Breast epithelium (tissue), 4 donors: Measurements from ENCODE around the gene ART5. TPM values are rescaled to one million over a fixed set of nuclear protein-coding genes. Genes with fewer than 3 reads are reported as not detected.

Experiments
- DNase-seq, 2 donors: peaks; one replicate each; pipeline ENCODE4 v3.0.0-alpha.2; 2019; ENCODE audit warnings: low spot score in 2 of 2
- H3K27ac ChIP-seq, 2 donors: fragments of 200-600 bp; sonication (generic) in 1 of 2; one replicate each; pipeline ENCODE4 v1.5.1; 2016 to 2019; ENCODE audit warnings: mild to moderate bottlenecking in 1 of 2
- H3K27me3 ChIP-seq, 2 donors: fragments of 200-600 bp; sonication (generic) in 1 of 2; one replicate each; pipeline versions ENCODE4 v1.5.1 to v1.6.0; 2017 to 2019; ENCODE audit warnings: control low read depth in 1 of 2, mild to moderate bottlenecking in 1 of 2
- H3K36me3 ChIP-seq: fragments of 200-600 bp; one replicate; pipeline ENCODE4 v1.5.1; 2019
- H3K4me1 ChIP-seq, 2 donors: fragments of 200-600 bp; sonication (generic); one replicate each; pipeline ENCODE4 v1.5.1; 2016 to 2019; ENCODE audit warnings: control low read depth in 1 of 2
- H3K4me3 ChIP-seq, 3 donors: fragments of 200-600 bp; sonication (generic); 1 replicate in 2 of 3; 2 replicates in 1 of 3; pipeline ENCODE4 v1.5.1; 2016 to 2019; ENCODE audit warnings: mild to moderate bottlenecking in 3 of 3, moderate library complexity in 2 of 3
- H3K9me3 ChIP-seq, 2 donors: fragments of 200-600 bp; sonication (generic) in 1 of 2; one replicate each; pipeline ENCODE4 v1.5.1; 2016 to 2019; ENCODE audit warnings: control low read depth in 1 of 2
- POLR2A ChIP-seq: fragments of 450-650 bp; IDR thresholded peaks from one replicate; pipeline ENCODE4 v1.6.1; 2016; ENCODE audit warnings: antibody characterized with exemption, mild to moderate bottlenecking, moderate library complexity
- POLR2AphosphoS5 ChIP-seq, 3 donors: sonication (generic); formaldehyde crosslinking; IDR thresholded peaks; one replicate each; pipeline ENCODE4 v1.6.1; 2017; ENCODE audit warnings: antibody characterized with exemption in 3 of 3
- intact Hi-C: fragments of 100-400 bp; cut with DNase I; formaldehyde crosslinking; loops from one replicate; pipeline ENCODE4 v1.15.1; 2023; ENCODE audit warnings: low total_unique reads
- total RNA-seq, 3 donors: library from RNA; depleted of rRNA; stranded (reverse); fragments of >200 nt; gene quantifications; one replicate each; pipeline ENCODE4 v1.1.0, GENCODE V29; 2016
- TF ChIP-seq, protein P1 (sequence below), 3 donors: fragments of 450-650 bp; IDR thresholded peaks; one replicate each; pipeline ENCODE4 v1.5.1; 2016 to 2017; ENCODE audit warnings: antibody characterized with exemption in 3 of 3, mild to moderate bottlenecking in 3 of 3, moderate library complexity in 3 of 3

Gene ART5
- total RNA-seq, 3 donors from 2014 or later, result 1.3 to 3.3 TPM; not detected in 1

DNA sequence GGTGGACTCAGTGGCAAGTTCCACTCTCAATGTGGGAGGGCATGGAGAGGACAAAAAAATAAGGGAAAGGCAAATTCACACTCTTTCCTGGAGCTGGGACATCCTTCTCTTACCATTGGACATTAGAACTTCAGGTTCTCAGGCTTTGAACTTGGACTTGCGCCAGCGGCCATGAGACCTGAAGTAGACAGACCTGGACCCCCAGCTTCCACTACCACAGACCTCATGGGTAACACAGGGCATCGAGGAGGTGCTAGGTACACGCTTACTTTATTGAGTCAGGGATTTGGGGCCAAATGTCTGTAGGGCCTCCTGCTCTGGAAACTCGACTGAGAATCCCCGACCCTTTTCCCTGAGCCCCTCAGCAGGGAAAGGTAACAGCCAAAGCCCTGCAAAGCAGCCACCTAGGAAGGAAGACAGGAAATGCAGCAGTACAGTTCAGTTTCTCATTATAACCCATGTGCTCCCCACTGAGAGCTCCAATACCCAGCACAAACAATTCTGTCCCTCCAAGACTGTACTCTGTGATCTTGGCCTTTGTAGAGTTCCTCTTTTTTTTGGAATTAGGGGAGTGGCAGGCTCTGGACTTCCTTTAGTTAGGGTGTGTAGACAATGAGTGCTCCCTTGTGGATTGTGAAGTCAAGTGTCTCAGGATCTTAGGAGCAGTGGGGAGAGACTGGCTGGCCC lies 23.7 kb upstream of the ART5 start:
- intact Hi-C loops, result no loop called here
- Histone ChIP-seq H3K4me3 (no peak overlapping the region), H3K36me3 (peaks cover 6% of the 10 kb centered on the region), H3K27me3 (no peaks in the 10 kb centered on the region), H3K4me1 (no peaks in the 10 kb centered on the region), H3K27ac (no peak overlapping the region), H3K9me3 (no peaks in the 10 kb centered on the region)
- TF ChIP-seq, protein P1, sequence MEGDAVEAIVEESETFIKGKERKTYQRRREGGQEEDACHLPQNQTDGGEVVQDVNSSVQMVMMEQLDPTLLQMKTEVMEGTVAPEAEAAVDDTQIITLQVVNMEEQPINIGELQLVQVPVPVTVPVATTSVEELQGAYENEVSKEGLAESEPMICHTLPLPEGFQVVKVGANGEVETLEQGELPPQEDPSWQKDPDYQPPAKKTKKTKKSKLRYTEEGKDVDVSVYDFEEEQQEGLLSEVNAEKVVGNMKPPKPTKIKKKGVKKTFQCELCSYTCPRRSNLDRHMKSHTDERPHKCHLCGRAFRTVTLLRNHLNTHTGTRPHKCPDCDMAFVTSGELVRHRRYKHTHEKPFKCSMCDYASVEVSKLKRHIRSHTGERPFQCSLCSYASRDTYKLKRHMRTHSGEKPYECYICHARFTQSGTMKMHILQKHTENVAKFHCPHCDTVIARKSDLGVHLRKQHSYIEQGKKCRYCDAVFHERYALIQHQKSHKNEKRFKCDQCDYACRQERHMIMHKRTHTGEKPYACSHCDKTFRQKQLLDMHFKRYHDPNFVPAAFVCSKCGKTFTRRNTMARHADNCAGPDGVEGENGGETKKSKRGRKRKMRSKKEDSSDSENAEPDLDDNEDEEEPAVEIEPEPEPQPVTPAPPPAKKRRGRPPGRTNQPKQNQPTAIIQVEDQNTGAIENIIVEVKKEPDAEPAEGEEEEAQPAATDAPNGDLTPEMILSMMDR (IDR thresholded peaks at IDR 0.05), result no peak
- no peak for TF ChIP-seq POLR2AphosphoS5 (IDR thresholded peaks at IDR 0.05)
- no peak for TF ChIP-seq POLR2A
- DNase-seq, result no peak

DNA sequence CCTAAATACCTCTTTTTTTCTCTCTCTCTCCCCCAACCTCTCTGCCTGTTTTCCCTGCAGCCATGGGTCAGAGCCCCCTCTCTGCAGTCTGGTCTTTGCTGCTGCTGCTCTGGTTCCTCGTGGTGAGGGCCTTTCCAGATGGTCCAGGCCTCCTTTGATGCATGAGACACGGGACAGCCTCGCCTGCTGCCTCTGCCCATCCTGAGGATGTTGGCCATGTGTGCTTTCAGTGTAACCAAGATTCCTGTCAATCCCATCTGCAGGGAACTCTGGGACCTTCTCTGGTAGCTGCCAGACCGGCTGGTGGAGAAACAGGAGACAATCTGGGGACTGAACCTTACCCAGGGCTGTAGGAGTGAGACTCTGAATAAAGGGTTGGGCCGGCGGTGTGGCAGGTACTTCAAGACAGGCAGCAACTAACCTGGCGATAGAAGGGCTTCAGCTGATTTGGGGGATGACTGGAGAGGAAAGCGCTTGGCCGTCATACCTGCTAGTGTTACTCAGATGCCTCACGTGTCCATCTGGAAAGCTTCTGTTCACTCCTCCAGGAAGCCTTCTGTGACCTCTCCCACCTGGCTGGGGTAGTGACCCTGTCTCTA lies 22.3 kb upstream of the ART5 start:
- H3K36me3 ChIP-seq, result peaks cover 6% of the 10 kb centered on the region
- DNase-seq, result no peak
- H3K27ac ChIP-seq, result no peak overlapping the region
- H3K9me3 ChIP-seq, result no peaks in the 10 kb centered on the region
- H3K4me3 ChIP-seq, result no peak overlapping the region
- TF ChIP-seq POLR2AphosphoS5 (IDR thresholded peaks at IDR 0.05), result no peak
- TF ChIP-seq POLR2A, result no peak
- TF ChIP-seq, protein P1 (IDR thresholded peaks at IDR 0.05), result no peak
- no peaks in the 10 kb centered on the region for H3K4me1 ChIP-seq
- intact Hi-C loops, result no loop called here
- no peaks in the 10 kb centered on the region for H3K27me3 ChIP-seq

DNA sequence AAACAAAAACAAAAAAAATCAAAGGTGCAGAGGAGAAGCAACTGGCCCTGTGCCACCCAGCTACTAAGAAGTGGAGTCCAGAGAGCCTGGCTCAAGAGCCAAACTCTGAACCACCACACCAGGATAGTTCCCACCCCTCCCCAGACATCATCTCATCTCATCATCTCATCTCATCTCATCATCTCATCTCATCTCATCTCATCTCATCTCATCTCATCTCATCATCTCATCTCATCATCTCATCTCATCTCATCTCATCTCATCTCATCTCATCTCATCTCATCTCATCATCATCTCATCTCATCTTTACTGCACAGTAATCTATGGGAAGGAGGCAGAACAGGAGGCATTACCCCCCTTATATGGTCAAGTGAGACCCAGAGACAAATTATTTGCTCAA lies 21.1 kb upstream of the ART5 start:
- H3K4me3 ChIP-seq, result no peak overlapping the region
- H3K4me1 ChIP-seq, result no peaks in the 10 kb centered on the region
- H3K27ac ChIP-seq, result no peak overlapping the region
- peaks cover 6% of the 10 kb centered on the region for H3K36me3 ChIP-seq
- intact Hi-C loops, result no loop called here
- TF ChIP-seq POLR2A (no peak), POLR2AphosphoS5 (IDR thresholded peaks at IDR 0.05) (no peak)
- TF ChIP-seq, protein P1 (IDR thresholded peaks at IDR 0.05), result no peak
- no peak for DNase-seq
- no peaks in the 10 kb centered on the region for H3K27me3 ChIP-seq
- no peaks in the 10 kb centered on the region for H3K9me3 ChIP-seq

DNA sequence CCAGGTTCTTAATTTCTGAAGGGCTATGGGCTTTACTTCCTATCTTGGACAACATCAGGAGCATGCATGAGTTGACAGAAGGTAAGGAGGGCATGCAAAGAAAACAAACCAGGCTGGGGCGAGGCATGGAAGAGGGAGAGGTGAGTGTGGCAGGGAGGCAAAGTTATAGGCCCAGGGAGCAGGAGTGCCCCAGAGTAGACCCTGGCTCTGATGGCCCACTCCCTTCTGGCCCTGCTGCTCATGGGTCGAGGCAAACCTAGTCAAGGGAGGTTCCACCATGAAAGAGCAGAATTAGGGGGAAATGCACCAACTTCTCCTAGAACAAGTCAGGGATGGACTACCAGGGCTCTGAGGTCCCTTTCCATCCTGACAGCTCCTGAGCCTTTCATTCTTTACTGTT lies 19.2 kb upstream of the ART5 start:
- TF ChIP-seq, protein P1 (IDR thresholded peaks at IDR 0.05), result no peak
- TF ChIP-seq POLR2AphosphoS5 (IDR thresholded peaks at IDR 0.05) (no peak), POLR2A (no peak)
- DNase-seq, result no peak
- H3K27me3 ChIP-seq, result no peaks in the 10 kb centered on the region
- intact Hi-C loops, result no loop called here
- H3K9me3 ChIP-seq, result no peaks in the 10 kb centered on the region
- H3K27ac ChIP-seq, result no peak overlapping the region
- H3K4me3 ChIP-seq, result no peak overlapping the region
- no peaks in the 10 kb centered on the region for H3K4me1 ChIP-seq
- no peaks in the 10 kb centered on the region for H3K36me3 ChIP-seq

DNA sequence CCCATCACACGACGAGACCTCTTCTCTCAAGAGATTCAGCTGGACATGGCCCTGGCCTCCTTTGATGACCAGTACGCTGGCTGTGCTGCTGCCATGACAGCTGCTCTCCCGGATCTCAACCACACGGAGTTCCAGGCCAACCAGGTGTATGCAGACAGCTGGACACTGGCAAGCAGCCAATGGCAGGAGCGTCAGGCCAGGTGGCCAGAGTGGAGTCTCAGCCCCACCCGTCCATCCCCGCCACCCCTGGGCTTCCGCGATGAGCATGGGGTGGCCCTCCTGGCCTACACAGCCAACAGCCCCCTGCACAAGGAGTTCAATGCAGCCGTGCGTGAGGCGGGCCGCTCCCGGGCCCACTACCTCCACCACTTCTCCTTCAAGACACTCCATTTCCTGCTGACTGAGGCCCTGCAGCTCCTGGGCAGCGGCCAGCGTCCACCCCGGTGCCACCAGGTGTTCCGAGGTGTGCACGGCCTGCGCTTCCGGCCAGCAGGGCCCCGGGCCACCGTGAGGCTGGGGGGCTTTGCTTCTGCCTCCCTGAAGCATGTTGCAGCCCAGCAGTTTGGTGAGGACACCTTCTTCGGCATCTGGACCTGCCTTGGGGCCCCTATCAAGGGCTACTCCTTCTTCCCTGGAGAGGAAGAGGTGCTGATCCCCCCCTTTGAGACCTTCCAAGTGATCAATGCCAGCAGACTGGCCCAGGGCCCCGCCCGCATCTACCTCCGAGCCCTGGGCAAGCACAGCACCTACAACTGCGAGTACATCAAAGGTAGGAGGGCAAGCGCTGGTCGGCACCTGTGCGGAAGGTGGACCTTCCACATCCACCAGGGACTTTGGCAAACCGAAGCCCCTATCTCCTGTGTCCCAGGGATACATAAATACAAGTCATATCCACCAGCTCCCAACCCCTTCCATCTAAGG lies 18.1 kb upstream of the ART5 start:
- TF ChIP-seq POLR2AphosphoS5 (IDR thresholded peaks at IDR 0.05) (no peak), POLR2A (no peak)
- TF ChIP-seq, protein P1 (IDR thresholded peaks at IDR 0.05), result no peak
- Histone ChIP-seq H3K4me3 (no peak overlapping the region), H3K9me3 (no peaks in the 10 kb centered on the region), H3K27me3 (no peaks in the 10 kb centered on the region), H3K27ac (no peak overlapping the region), H3K36me3 (no peaks in the 10 kb centered on the region), H3K4me1 (no peaks in the 10 kb centered on the region)
- intact Hi-C loops, result no loop called here
- no peak for DNase-seq
